Heart right ventricle (tissue), 16 donors: ENCODE results near the gene PCDHA9. TPM values are rescaled to one million over a fixed set of nuclear protein-coding genes. Genes with fewer than 3 reads are reported as not detected.
"Not testable (repeated sequence)": the region's sequence is repeated elsewhere in the genome, so short reads cannot be mapped to it uniquely, and the experiment has no call there.

Experiments used
- ATAC-seq, 8 donors: fragments of 200-7000 bp; cut with Tn5 transposase; one replicate each; pipeline ENCODE4 v1.9.1; 2020; ENCODE audit warnings: mild to moderate bottlenecking in 8 of 8, moderate library complexity in 8 of 8, moderate number of reproducible peaks in 1 of 8
- DNase-seq, 2 donors: peaks; one replicate each; pipeline ENCODE4 v3.0.0-alpha.2; 2020
- H3K27ac ChIP-seq, 10 donors: fragments of 200-600 bp; sonication (generic) in 2 of 10; one replicate each; pipeline versions ENCODE4 v1.5.0 to v1.8.0; 2020 to 2022; ENCODE audit warnings: mild to moderate bottlenecking in 3 of 10
- H3K27me3 ChIP-seq, 7 donors: fragments of 200-600 bp; one replicate each; pipeline ENCODE4 v1.8.0; 2021 to 2022; ENCODE audit warnings: mild to moderate bottlenecking in 2 of 7
- H3K36me3 ChIP-seq, 9 donors: fragments of 200-600 bp; sonication (generic) in 1 of 9; one replicate each; pipeline versions ENCODE4 v1.5.0 to v1.8.0; 2020 to 2022; ENCODE audit warnings: mild to moderate bottlenecking in 2 of 9
- H3K4me1 ChIP-seq, 9 donors: fragments of 200-600 bp; sonication (generic) in 1 of 9; one replicate each; pipeline versions ENCODE4 v1.5.0 to v1.8.0; 2020 to 2022; ENCODE audit warnings: mild to moderate bottlenecking in 4 of 9
- H3K4me3 ChIP-seq, 10 donors: fragments of 200-600 bp; sonication (generic) in 2 of 10; one replicate each; pipeline versions ENCODE4 v1.5.0 to v1.8.0; 2020 to 2022; ENCODE audit warnings: mild to moderate bottlenecking in 7 of 10, moderate library complexity in 2 of 10
- H3K9me3 ChIP-seq, 11 donors: fragments of 200-600 bp in 10 of 11; sonication (generic) in 2 of 11; one replicate each; pipeline versions ENCODE4 v1.5.0 to v1.8.0; 2013 to 2022; ENCODE audit warnings: mild to moderate bottlenecking in 2 of 11, control low read depth in 1 of 11, moderate library complexity in 1 of 11
- CTCF ChIP-seq, 9 donors: fragments of 200-600 bp; sonication (generic) in 2 of 9; IDR thresholded peaks; one replicate each; pipeline versions ENCODE4 v1.5.0 to v1.8.0; 2021 to 2022; ENCODE audit warnings: antibody characterized with exemption in 9 of 9, mild to moderate bottlenecking in 5 of 9, moderate library complexity in 1 of 9
- WGBS, 2 donors: extraction: QIAGEN DNeasy Blood & Tissue Kit; methylation state at CpG; one replicate each; pipeline ENCODE4 v1.1.7; 2013; ENCODE audit warnings: inconsistent platforms in 1 of 2; 5-methylcytosine and 5-hydroxymethylcytosine counted together
- intact Hi-C, 10 donors: fragments of 100-400 bp; cut with DNase I; formaldehyde crosslinking; loops; one replicate each; pipeline versions ENCODE4 v1.11.1 to v1.14.2; 2022
- long read RNA-seq, 3 donors: library from polyadenylated mRNA; unstranded; transcript quantifications; one replicate each; pipeline ENCODE4 v2.0.0, GENCODE V29; 2020 to 2021
- polyA plus RNA-seq, 2 donors: library from polyadenylated mRNA; stranded (reverse); fragments of 200-250 nt; gene quantifications; one replicate each; pipeline ENCODE4 v1.2.3, GENCODE V29; 2013
- total RNA-seq, 10 donors: library from RNA; stranded (reverse); fragmentation: NEBNext Ultra II Directional in 3 of 10; extraction: Animal tissue kit (Norgen Biotek cat#: 25700) in 3 of 10; gene quantifications; one replicate each; pipeline versions ENCODE4 v1.2.1 to v1.2.4, GENCODE V29; 2021 to 2023
- donor health status: Arrhythmogenic right ventricular cardiomyopathy.
- donor health status: ischemic (EF 13 %, LVEDD 7.1; RV severe dilation, severe dysfunction).
- donor health status: healthy with polysubstance abuse.
- donor health status: DM: no; HTN: yes; CAD: no.
- donor health status: DM: no; HTN: no; CAD: no.
- donor health status: ischemic (EF 25% LVEDD 6.9; RV normal size, moderate dysfunction).
- donor health status: ischemic (EF 25% LVEDD 5.7; RV mildly dilated, moderate dysfunction).
- donor health status: healthy.
- donor health status: DM: yes; HTN: yes; CAD: no.
- donor health status: Ischemic cardiomyopathy.
- donor health status: ischemic (EF 35%, LVEDD 5.7; RV mildly dilated, moderate dysfunction).
- donor health status: nonischemic (EF 11% LVEDD 7.7; RV severe dilation, severe dysfunction).
- donor health status: DM: yes; HTN: yes; CAD: no.
- donor health status: PGD.
- donor health status: ischemic (EF 29% LVEDD 5.4; RV normal size, mild dysfunction).
- donor health status: nonischemic (EF 23%, LVEDD 6.1; RV moderate dilation, normal function).

Gene PCDHA9
- total RNA-seq (under 1 TPM in 4 of 10 donors, not detected in 6; 0.05 to 0.15 (median 0.07) TPM), polyA plus RNA-seq (not detected)
- long read RNA-seq, donor 1 = 0 reads
- long read RNA-seq, donor 2 = 0 reads
- long read RNA-seq, donor 3 = 0 reads

GRCh38 chr5:140848139-140849102 lies at the start of gene PCDHA9:
PCDHA9 (plus strand) TSS chr5:140848382; CDS start chr5:140848496, 114 bp downstream.
- peaks cover 0 to 56% (median 5%) of the 10 kb centered on the region in 11 donors for H3K9me3 ChIP-seq
- H3K27me3 ChIP-seq = peaks cover 0 to 87% (median 49%) of the 10 kb centered on the region in 7 donors
- H3K27ac ChIP-seq, H3K4me3 ChIP-seq, DNase-seq, intact Hi-C loops, ATAC-seq, H3K36me3 ChIP-seq, H3K4me1 ChIP-seq: not testable (repeated sequence)
- 12 to 14% methylated on average over 35 to 46 of the region's 48 CpGs for WGBS, 2 donors

- Histone ChIP-seq H3K36me3 (no peaks in the 10 kb centered on the region), H3K27me3 (peaks cover 0 to 75% (median 29%) of the 10 kb centered on the region in 7 donors), H3K4me3 (peak within 1 kb of the TSS in 9 of 10 donors; percentile 18 to 51 (median 28)), H3K9me3 (peaks cover 0 to 70% (median 23%) of the 10 kb centered on the region in 11 donors), H3K27ac (no peak within 1 kb of the TSS), H3K4me1 (no peaks in the 10 kb centered on the region)
- peak in 6 of 9 donors; percentile 25 to 56 (median 36) for TF ChIP-seq CTCF (IDR thresholded peaks at IDR 0.05)
- intact Hi-C loops = no loop called here
- DNase-seq (no peak), ATAC-seq (no peak)
- 10 to 13% methylated on average over 29 of the region's 29 CpGs for WGBS, 2 donors
Measured at GRCh38 chr5:140800816-140801493, 47.2 kb upstream of the PCDHA9 start, which contains the start of gene PCDHA3. PCDHA3 (plus strand) TSS chr5:140801057.

GRCh38 chr5:140801494-140801841 lies 46.7 kb upstream of the PCDHA9 start:
- DNase-seq (no peak), ATAC-seq (no peak)
- Histone ChIP-seq H3K9me3 (peaks cover 0 to 70% (median 19%) of the 10 kb centered on the region in 11 donors), H3K27ac (no peak overlapping the region), H3K4me1 (no peaks in the 10 kb centered on the region), H3K36me3 (no peaks in the 10 kb centered on the region), H3K27me3 (peaks cover 0 to 73% (median 31%) of the 10 kb centered on the region in 7 donors), H3K4me3 (peak overlapping the region in 9 of 10 donors; percentile 18 to 51 (median 28))
- intact Hi-C loops = no loop called here
- peak in 5 of 9 donors; percentile 3 to 43 (median 19) for TF ChIP-seq CTCF (IDR thresholded peaks at IDR 0.05)
- WGBS, 2 donors = 10 to 13% methylated on average over 16 of the region's 16 CpGs

- not testable (repeated sequence) for DNase-seq
Measured at GRCh38 chr5:140802381-140802780, 45.8 kb upstream of the PCDHA9 start.

GRCh38 chr5:140802781-140803271 lies 45.4 kb upstream of the PCDHA9 start:
- Histone ChIP-seq H3K27me3 (peaks cover 0 to 70% (median 33%) of the 10 kb centered on the region in 7 donors), H3K9me3 (peaks cover 0 to 70% (median 15%) of the 10 kb centered on the region in 11 donors), H3K4me1 (no peaks in the 10 kb centered on the region), H3K4me3 (no peak overlapping the region), H3K36me3 (no peaks in the 10 kb centered on the region), H3K27ac (no peak overlapping the region)
- WGBS, 2 donors = 29 to 38% methylated on average over 53 of the region's 53 CpGs
- DNase-seq (no peak), ATAC-seq (no peak)
- no peak for TF ChIP-seq CTCF (IDR thresholded peaks at IDR 0.05)
- intact Hi-C loops = no loop called here

More at GRCh38 chr5:140802381-140802780, 45.8 kb upstream of the PCDHA9 start:
- Histone ChIP-seq H3K9me3 (peaks cover 0 to 70% (median 15%) of the 10 kb centered on the region in 11 donors), H3K27me3 (peaks cover 0 to 72% (median 29%) of the 10 kb centered on the region in 7 donors)
- intact Hi-C loops, H3K36me3 ChIP-seq, ATAC-seq, H3K27ac ChIP-seq, H3K4me3 ChIP-seq, H3K4me1 ChIP-seq: not testable (repeated sequence)
- WGBS, 2 donors = 34 to 51% methylated on average over 45 of the region's 45 CpGs
